Hematopoietic multipotent progenitor cell treated with erythropoietin and hydrocortisone succinate and interleukin-3 and kit ligand, for 8 days (in vitro differentiated cells): Measurements from ENCODE around the gene PBXIP1.
A peak's percentile ranks its signal among the peaks of the same experiment; 100 is the strongest.

Source experiments
- DNase-seq: peaks from one replicate; pipeline ENCODE4 v3.0.0-alpha.2; 2015

PBXIP1 gene

DNA sequence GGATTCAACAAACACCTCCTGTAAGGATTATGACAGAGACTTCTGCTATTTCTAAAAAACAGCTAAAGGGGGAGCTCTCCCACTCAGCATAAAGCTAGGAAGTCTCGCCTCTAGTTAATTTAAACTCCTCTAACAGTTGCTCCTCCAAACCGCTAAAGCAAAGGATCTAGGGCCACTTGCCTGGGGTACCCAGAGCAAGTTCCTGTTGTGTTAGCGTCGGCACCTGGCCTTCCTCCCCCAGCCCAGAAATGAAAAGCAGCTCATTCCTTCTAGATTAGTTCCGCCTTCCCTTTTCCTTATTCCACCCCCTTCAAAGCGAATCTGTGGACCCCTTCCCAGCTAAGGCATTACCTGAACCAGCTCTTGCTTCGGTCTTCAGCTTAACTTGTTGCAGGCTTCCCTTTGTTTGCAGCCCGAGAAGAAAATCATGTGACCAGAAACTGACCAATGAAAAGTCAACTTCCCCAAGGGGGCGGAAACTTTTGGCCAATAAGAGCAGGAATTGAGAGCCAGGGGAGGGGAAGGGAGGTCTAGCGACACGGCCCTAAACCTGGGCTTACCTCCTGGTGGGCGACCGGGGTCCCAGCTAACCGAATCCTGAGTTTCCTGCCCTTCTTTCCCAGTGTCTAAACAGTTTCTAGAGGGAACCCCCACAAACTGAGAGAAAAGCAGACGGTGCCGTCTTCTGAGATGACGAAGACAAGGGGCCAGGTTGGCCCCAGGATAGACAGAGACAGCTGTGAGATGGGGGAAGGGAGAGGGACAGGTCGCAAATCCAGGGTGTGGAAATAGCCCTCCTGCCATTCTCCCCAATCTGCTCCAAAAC, at the start of gene PBXIP1:
PBXIP1 (minus strand) TSS at position 382 of the 826 bp plus-strand sequence. CDS start 2,378 bp downstream, outside the sequence.
- DNase-seq: peak; percentile 96

- DNase-seq: peak; percentile 69
These were observed 49.4 kb upstream of the PBXIP1 start for GRCh38 chr1:155005076-155006011.

DNA sequence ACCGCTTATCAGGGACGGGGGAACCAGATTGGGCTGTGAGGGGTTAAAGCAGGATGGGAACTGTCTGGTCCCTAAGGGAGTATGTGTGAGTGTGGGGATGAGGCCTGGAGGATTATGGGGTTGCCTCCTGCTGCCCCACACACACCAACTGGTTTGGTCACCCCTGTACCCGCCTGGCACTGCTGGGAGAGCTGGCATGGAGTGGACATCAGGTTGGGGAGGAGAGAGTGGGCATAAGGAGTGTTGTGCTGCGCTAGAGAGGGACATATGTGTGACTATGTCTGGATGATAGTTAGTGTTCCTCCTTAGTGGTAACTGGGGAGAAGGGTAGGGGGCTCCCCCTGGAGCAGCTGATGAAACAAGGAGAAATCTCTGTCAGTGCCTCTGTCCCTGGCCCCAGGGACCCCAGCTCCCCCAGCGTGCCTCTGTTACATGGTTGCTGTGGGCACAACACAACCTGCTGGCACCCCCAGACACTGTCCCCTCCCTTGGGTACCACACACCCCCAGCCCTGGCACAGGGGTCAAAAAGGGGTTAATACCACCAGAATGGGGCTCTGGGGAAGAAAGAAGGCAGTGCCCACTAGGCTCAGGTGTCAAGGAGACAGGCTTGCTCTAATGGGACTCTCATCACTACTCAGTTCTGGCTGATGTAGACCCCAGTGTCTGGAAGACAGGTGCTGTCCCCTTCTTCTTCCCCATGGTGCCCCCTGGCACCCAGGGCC, 48.6 kb upstream of the PBXIP1 start:
- DNase-seq: no peak

DNA sequence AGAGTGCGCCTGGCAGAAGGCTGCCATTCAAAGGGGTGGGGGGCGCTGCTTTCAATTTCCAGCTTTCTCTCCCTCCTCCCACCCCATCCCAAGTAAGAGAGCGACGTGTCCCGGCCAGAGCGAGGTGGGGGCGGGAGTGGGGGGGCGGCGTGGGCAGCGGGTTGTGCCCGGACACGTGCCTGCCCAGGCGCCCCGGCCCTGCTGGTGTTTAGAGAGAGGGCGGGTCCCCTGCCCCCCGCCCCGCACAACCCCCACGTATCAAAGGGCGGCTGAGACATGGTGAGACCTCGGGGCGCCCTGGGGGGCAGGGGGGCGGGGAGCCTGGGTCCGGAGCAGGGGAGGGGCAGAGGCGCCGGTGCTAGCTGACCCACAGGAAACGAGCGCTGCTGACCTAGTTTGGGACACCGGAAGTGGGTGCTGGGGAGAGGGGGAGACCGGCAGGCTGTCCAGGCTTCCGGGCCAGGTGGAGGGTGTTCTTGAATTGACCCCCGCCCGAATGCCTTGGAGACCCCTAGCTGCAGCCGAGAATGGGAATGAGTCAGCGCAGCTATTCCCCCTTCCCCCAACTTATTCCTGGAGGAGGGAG, 48.0 kb upstream of the PBXIP1 start:
- DNase-seq: peak; percentile 42

GRCh38 chr1:155003227-155003765, 47.4 kb upstream of the PBXIP1 start:
- DNase-seq: no peak

- peak; percentile 38 for DNase-seq
These were observed 46.7 kb upstream of the PBXIP1 start, which contains the start of gene ZBTB7B for GRCh38 chr1:155002464-155003226. Gene ZBTB7B, plus strand, starts transcription at chr1:155002802. Its CDS starts 11,859 bp downstream, at chr1:155014661.

DNA sequence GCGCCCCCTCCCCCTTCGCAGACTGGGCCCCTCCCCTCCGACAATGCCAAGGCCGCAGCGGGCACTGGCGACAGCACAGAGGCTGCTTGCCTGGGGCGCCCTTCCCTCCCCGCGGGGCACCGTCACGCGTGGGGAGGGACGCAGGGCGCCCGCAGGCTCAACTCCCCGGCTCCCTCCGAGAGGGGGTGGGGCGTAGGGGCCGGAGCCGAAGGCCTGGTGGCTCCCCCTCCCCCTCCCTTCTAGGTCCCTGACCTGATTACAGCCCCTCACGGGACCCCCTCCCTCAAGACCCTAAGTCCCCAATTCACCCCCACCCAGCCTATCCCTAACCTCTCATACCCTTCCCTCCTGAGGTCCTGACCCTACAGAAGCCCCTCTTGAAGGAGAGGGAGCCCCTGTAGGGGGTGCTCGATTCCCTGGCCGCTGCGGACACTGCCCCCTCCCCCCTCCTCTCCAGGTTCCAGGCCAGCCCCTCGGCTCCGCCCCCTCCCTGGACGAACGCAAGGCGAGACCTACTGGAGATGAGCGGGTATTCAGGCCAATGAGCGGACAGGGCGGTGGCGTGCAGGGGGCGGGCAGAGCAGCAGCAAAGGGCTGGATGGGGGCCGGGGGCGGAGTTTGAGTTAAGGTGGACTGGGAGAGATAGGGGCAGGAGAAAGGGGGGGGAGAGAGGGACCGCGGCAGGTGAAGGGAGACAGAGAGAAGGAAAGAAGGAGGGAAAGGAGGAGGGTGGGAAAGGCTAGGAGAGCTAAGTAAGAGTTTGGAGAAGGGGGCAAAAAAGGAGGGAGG, 46.0 kb upstream of the PBXIP1 start:
- peak; percentile 98 for DNase-seq

- no peak for DNase-seq
These were observed 45.5 kb upstream of the PBXIP1 start for GRCh38 chr1:155001425-155001674.

GRCh38 chr1:155000726-155001424, 45.0 kb upstream of the PBXIP1 start:
- DNase-seq: peak; percentile 83

- no peak for DNase-seq
These were observed 44.5 kb upstream of the PBXIP1 start for GRCh38 chr1:155000411-155000725.

- DNase-seq: peak; percentile 46
These were observed 43.9 kb upstream of the PBXIP1 start for GRCh38 chr1:154999571-155000410.

DNA sequence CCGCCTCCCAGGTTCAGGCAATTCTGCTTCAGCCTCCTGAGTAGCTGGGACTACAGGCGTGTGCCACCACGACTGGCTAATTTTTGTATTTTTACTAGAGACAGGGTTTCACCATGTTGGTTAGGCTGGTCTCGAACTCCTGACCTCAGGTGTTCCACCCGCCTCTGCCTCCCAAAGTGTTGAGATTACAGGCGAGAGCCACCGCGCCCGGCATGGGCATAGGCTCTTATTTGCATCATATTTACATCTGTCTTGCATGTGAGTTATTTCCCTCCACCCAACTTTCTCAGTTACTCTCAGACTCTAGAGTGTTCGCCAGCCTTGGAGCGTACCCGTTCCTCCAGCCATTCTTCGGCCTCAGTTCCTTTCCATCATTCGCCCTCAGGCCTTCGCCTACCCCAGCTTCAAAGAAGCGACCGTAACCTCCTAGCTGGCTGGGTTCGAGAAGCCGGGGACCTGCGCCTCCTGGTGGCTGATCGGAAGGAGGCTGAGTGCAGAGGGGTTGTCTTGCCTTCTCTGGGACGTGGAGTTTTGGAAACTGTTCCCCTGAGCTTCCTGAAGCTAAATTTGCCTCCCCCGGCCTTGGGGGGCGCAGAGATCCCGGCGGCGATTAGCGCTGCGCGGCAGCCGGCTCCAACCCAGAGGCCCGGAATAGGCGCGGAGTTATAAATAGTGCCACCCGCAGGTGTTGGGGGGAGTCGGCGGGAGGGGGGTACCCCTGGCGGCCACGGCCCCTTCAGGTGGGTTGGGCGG, 43.1 kb upstream of the PBXIP1 start:
- peak; percentile 87 for DNase-seq

GRCh38 chr1:154998201-154998780, 42.4 kb upstream of the PBXIP1 start:
- DNase-seq: peak; percentile 45

DNA sequence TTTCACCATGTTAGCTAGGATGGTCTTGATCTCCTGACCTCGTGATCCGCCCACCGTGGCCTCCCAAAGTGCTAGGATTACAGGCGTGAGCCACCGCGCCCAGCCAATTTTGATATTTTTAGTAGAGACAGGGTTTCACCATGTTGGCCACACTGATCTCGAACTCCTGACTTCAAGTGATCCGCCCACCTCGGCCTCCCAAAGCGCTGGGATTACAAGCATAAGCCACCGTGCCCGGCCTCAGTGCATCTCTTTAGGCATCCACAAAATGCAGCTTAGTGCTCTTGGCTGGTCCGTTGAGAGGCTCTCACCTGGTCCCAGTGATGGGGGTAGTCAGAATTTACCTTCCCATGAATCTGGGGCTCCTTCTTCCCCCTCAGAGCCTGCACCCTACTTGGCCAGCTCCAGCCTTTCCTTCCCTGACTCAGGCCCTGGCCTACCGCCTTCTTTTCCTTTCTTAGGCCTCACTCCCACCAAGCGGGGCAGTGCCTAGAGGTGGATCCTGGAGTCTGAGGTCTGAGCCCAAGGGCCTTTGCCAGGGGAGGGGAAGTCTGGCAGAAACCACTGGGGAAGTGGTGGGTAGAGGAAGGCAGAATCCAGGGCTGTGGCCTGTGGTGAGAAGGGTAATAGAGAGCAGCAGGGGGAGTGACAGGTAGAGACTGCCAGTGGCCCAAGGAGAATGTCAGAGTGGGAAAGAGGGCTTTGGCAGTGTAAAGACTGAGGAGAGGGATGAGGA, 41.2 kb upstream of the PBXIP1 start:
- no peak for DNase-seq

GRCh38 chr1:154995301-154995983, 39.5 kb upstream of the PBXIP1 start:
- peak; percentile 84 for DNase-seq

GRCh38 chr1:154994591-154994990, 38.7 kb upstream of the PBXIP1 start:
- no peak for DNase-seq

GRCh38 chr1:154994269-154994587, 38.3 kb upstream of the PBXIP1 start:
- no peak for DNase-seq
